ENCODE measurements around the gene POMGNT1. TPM values are rescaled to one million over a fixed set of nuclear protein-coding genes. Genes with fewer than 3 reads are reported as not detected.

Gene POMGNT1
- total and polyA plus RNA-seq, 2 of the 13 experiments (the other 11 are each of a cell fraction or from before 2014, with no cell fraction given), result 33.9 to 46.8 TPM

GRCh38 chr1:46197964-46198811 lies at the start of gene POMGNT1 (continued):
- peak; percentile 75; the same call in 1 of the 2 replicates for TF ChIP-seq POGK (CRISPR knock-in tag; conservative IDR thresholded peaks at IDR 0.05)
- TF ChIP-seq HNF4A (CRISPR knock-in tag; IDR thresholded peaks at IDR 0.05), result peak; percentile 90
- no peak for TF ChIP-seq JUNB (CRISPR knock-in tag; IDR thresholded peaks at IDR 0.05; ENCODE audit: borderline replicate concordance)
- no peak for TF ChIP-seq TRIM24 (CRISPR knock-in tag; IDR thresholded peaks at IDR 0.05)
- TF ChIP-seq HBP1 (CRISPR knock-in tag; IDR thresholded peaks at IDR 0.05; ENCODE audit: low read depth), result peak; percentile 60
- no peak for TF ChIP-seq TEAD3 (CRISPR knock-in tag; optimal IDR thresholded peaks at IDR 0.05; ENCODE audit: borderline replicate concordance)
- no peak for TF ChIP-seq RFXAP (CRISPR knock-in tag; IDR thresholded peaks at IDR 0.05; ENCODE audit: borderline replicate concordance)
- TF ChIP-seq ZNF296 (CRISPR knock-in tag; conservative IDR thresholded peaks at IDR 0.05), result no peak
- TF ChIP-seq HNF4G (IDR thresholded peaks at IDR 0.05; ENCODE audit: borderline replicate concordance, low read depth, low read length), result peak; percentile 88
- TF ChIP-seq HNF4G (CRISPR knock-in tag; IDR thresholded peaks at IDR 0.05; ENCODE audit: borderline replicate concordance, low read depth), result peak; percentile 58; the same call in 1 of the 2 replicates
- TF ChIP-seq JARID2 (CRISPR knock-in tag; IDR thresholded peaks at IDR 0.05; ENCODE audit: insufficient replicate concordance), result no peak
- no peak for TF ChIP-seq ZNF790 (CRISPR knock-in tag; IDR thresholded peaks at IDR 0.05; ENCODE audit: borderline replicate concordance)
- TF ChIP-seq ARID3A (IDR thresholded peaks at IDR 0.05; ENCODE audit: low read depth, low read length), result no peak
- TF ChIP-seq MLLT10 (CRISPR knock-in tag; IDR thresholded peaks at IDR 0.05), result no peak
- no peak; the same call in 1 of the 2 replicates for TF ChIP-seq KMT2B (CRISPR knock-in tag; IDR thresholded peaks at IDR 0.05)
- peak; percentile 45; the same call in 1 of the 2 replicates for TF ChIP-seq NR2F2 (IDR thresholded peaks at IDR 0.05; ENCODE audit: borderline replicate concordance, low read depth)
- no peak for TF ChIP-seq ZSCAN12 (CRISPR knock-in tag; IDR thresholded peaks at IDR 0.05)
- TF ChIP-seq ZNF235 (CRISPR knock-in tag; IDR thresholded peaks at IDR 0.05; ENCODE audit: borderline replicate concordance), result peak; percentile 83; the same call in 1 of the 2 replicates
- no peak for TF ChIP-seq TIGD3 (CRISPR knock-in tag; IDR thresholded peaks at IDR 0.05; ENCODE audit: borderline replicate concordance)
- TF ChIP-seq ZNF264 (CRISPR knock-in tag; IDR thresholded peaks at IDR 0.05), result no peak
- TF ChIP-seq ZSCAN31 (CRISPR knock-in tag; IDR thresholded peaks at IDR 0.05; ENCODE audit: low read depth), result peak; percentile 68
- no peak; the same call in 1 of the 2 replicates for TF ChIP-seq SRY (CRISPR knock-in tag; IDR thresholded peaks at IDR 0.05)
- no peak for TF ChIP-seq CHD4 (IDR thresholded peaks at IDR 0.05; ENCODE audit: borderline replicate concordance, low read length)

Measured in HepG2 (cell line).